Skeletal muscle tissue (tissue), 4 donors: Measurements from ENCODE around the gene ANLN. TPM values are rescaled to one million over a fixed set of nuclear protein-coding genes. Genes with fewer than 3 reads are reported as not detected.

Source experiments
- H3K27ac ChIP-seq: one replicate; pipeline ENCODE4 v1.7.0; 2013; ENCODE audit warnings: mild to moderate bottlenecking, low read depth, low read length, inconsistent platforms
- H3K27me3 ChIP-seq, 3 donors: one replicate each; pipeline ENCODE4 v1.7.0; 2013; ENCODE audit warnings: low read length in 3 of 3; ENCODE audit not compliant: control insufficient read depth in 3 of 3, insufficient read depth in 3 of 3
- H3K36me3 ChIP-seq, 3 donors: one replicate each; pipeline ENCODE4 v1.7.0; 2013; ENCODE audit warnings: low read length in 3 of 3; ENCODE audit not compliant: control insufficient read depth in 3 of 3, insufficient read depth in 3 of 3
- H3K4me1 ChIP-seq, 3 donors: one replicate each; pipeline ENCODE4 v1.7.0; 2013; ENCODE audit warnings: low read length in 3 of 3, mild to moderate bottlenecking in 3 of 3; ENCODE audit not compliant: control insufficient read depth in 3 of 3, insufficient read depth in 3 of 3
- H3K4me3 ChIP-seq, 3 donors: one replicate each; pipeline ENCODE4 v1.7.0; 2013; ENCODE audit warnings: low read length in 3 of 3
- H3K9ac ChIP-seq, 3 donors: one replicate each; pipeline ENCODE4 v1.7.0; 2013; ENCODE audit warnings: low read length in 3 of 3, mild to moderate bottlenecking in 3 of 3, moderate library complexity in 2 of 3, low read depth in 1 of 3
- H3K9me3 ChIP-seq, 3 donors: one replicate each; pipeline ENCODE4 v1.7.0; 2013; ENCODE audit warnings: low read length in 3 of 3; ENCODE audit not compliant: control insufficient read depth in 3 of 3
- total RNA-seq: library from RNA; depleted of rRNA; stranded (reverse); fragments of >200 nt; gene quantifications from one replicate; pipeline ENCODE4 v1.2.3, GENCODE V29; 2014
- donor health status: Osteomylitis.

ANLN gene
- total RNA-seq, 1 donor from 2014 or later, result 9.9 TPM

DNA sequence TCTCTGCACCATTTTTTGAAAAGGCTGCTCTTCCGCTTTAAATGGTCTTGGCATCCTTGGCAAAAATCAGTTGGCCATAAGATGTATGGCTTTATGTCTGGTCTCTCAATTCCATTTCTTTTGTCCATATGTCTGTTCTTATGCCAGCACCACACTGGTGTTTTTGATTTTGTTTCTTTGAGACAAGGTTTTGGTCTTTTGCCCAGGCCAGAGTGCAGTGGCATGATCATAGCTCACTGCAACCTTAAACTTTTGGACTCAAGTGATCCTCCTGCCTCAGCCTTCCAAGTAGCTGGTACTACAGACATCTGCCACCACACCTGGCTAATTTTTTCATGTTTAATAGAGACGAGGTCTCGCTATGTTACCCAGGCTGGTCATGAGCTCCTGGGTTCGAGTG, 48.5 kb downstream of the ANLN start:
- no peaks in the 10 kb centered on the region for H3K36me3 ChIP-seq
- no peaks in the 10 kb centered on the region for H3K27me3 ChIP-seq
- H3K9me3 ChIP-seq, result no peaks in the 10 kb centered on the region
- H3K4me1 ChIP-seq, result no peaks in the 10 kb centered on the region
- H3K27ac ChIP-seq, result no peak overlapping the region
- H3K9ac ChIP-seq, result no peak overlapping the region
- no peak overlapping the region for H3K4me3 ChIP-seq

DNA sequence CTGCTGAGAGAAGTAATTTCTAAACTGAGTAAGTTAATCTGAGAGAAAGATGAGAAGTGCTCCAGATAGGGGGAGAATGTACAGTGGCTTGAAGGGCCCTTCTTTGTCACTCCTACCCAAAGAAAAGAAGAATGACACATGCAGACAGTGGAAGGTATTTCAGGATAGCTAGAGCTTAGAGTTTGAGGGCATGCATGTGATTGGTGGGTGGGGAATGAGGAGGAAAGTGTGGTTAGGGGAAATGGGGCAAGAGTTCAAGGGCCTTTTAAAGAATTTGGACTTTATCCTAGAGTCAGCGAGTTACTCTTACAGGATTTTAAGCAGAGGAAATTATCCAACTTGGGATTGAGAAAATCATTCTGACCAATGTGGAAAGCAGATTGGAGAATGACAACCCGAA, 50.0 kb downstream of the ANLN start:
- Histone ChIP-seq H3K4me1 (no peaks in the 10 kb centered on the region), H3K9ac (no peak overlapping the region), H3K36me3 (no peaks in the 10 kb centered on the region), H3K27ac (no peak overlapping the region), H3K27me3 (no peaks in the 10 kb centered on the region), H3K4me3 (no peak overlapping the region), H3K9me3 (no peaks in the 10 kb centered on the region)

DNA sequence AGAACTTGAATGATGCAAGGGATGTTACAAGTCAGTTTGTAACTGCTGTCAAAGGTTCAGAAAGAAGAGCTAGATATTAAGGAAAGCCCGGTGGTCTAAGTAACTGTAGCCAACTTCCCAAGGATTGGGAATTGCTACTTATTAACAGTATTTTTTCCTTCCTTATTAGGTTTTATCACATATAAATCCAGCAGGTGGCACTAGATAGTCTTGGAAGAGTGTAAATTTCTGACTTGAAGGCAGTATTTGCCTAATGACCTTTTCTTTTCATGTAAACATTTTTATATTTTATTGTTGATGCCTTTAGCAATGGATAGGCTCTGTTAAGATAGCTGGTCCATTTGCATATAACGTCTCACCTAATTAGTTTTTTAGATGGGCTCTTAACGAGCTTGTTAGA, 51.2 kb downstream of the ANLN start:
- no peaks in the 10 kb centered on the region for H3K9me3 ChIP-seq
- no peak overlapping the region for H3K9ac ChIP-seq
- no peaks in the 10 kb centered on the region for H3K4me1 ChIP-seq
- H3K4me3 ChIP-seq, result no peak overlapping the region
- no peaks in the 10 kb centered on the region for H3K36me3 ChIP-seq
- no peaks in the 10 kb centered on the region for H3K27me3 ChIP-seq
- H3K27ac ChIP-seq, result no peak overlapping the region

DNA sequence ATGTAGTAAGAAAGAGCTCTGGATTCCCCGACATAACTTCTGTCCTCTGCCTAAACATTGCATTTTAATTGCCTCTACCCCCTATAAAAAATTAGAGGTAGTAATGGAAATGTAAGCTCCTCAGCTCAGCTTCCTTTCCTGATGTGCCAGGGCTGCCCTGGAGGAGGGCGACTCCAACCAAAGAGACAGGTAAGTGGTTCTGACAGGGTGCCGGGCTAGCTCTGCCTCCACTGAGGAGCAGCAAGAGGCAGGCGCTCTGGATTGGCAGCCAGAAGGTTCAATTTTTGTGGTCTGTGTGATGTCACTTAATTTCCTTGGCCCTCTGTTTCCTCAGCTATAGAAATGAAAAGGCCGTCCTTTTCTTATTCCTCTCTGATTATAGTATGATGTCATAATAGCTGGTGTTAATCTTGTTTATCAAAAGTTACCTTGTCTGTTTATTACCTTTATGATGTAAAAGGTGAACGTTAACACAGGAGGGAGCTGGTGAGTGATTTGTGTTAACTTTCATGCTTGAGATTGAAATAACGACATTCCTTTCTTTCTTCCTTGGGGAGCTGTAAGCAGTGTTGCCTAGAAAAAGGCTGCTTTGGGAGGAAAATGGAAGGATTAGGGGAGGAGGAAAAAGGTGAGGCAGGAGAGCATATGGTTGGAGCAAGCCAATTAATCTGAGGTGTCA, 51.8 kb downstream of the ANLN start:
- no peaks in the 10 kb centered on the region for H3K27me3 ChIP-seq
- no peaks in the 10 kb centered on the region for H3K36me3 ChIP-seq
- H3K9ac ChIP-seq, result no peak overlapping the region
- H3K9me3 ChIP-seq, result no peaks in the 10 kb centered on the region
- no peaks in the 10 kb centered on the region for H3K4me1 ChIP-seq
- no peak overlapping the region for H3K27ac ChIP-seq
- no peak overlapping the region for H3K4me3 ChIP-seq

DNA sequence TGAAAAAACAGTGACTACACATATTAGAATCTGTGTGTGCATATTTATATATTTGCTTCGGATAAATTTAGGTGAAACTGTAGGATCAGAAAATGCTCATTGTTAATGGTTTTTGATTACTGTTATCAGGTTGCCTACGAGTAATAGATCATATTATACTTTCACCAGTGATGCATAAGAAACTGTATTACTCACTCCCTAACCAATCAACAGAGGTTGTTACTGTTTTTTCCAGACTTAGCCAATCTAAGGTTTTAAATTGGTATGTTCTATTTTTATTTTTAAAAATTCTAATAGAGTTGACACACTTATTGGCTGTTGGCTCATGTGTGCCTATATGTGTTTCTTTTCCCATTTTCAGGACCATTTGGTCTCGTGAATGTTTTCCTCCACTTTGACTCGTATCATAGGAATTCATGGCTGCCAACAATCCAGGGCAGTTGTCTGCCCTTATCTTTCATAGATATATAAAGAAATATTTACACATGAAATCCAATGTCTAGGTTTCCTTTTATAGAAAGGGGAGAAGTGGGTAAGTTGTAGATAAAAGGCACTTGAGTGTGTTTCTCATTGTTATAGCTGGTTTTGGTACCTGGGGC, 59.2 kb downstream of the ANLN start:
- H3K27ac ChIP-seq, result no peak overlapping the region
- no peak overlapping the region for H3K4me3 ChIP-seq
- no peaks in the 10 kb centered on the region for H3K27me3 ChIP-seq
- no peaks in the 10 kb centered on the region for H3K4me1 ChIP-seq
- no peaks in the 10 kb centered on the region for H3K9me3 ChIP-seq
- no peak overlapping the region for H3K9ac ChIP-seq
- H3K36me3 ChIP-seq, result no peaks in the 10 kb centered on the region

DNA sequence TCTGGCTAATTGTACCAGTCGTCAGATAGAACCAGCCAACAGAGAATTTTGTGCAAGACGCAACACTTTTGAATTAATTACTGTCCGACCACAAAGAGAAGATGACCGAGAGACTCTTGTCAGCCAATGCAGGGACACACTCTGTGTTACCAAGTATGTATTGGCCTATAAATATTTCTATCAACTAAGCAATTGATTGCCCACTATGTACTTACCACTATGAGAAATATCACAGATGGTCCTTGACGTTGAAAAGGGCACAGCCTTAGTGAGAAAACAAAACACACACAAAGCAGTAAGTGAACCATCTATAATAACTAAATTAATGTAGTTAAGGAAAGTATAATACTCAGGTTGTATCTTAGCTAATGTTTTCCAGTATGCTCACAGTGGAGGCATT, 60.0 kb downstream of the ANLN start:
- H3K36me3 ChIP-seq, result no peaks in the 10 kb centered on the region

DNA sequence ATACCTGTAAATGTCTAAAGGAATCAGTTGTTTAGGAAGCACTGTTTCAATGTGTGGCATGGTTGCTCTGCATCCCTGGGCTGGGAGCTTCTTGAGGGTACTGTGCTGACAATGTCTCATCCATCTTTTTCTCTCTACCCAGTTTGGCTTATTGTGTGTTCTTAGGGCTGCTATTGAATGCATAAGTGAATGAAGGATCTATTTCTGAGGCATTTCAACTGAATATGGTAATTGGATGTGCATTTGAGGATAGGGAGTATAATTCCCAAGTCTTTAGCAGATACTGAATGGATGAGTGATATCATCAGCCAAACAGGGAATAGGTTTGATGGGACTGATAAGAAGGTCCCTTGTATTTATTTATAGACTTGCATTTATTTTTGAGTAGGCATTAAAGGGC, 64.1 kb downstream of the ANLN start:
- no peak overlapping the region for H3K27ac ChIP-seq
- H3K36me3 ChIP-seq, result no peaks in the 10 kb centered on the region
- no peaks in the 10 kb centered on the region for H3K27me3 ChIP-seq
- H3K4me1 ChIP-seq, result no peaks in the 10 kb centered on the region
- no peaks in the 10 kb centered on the region for H3K9me3 ChIP-seq
- H3K9ac ChIP-seq, result no peak overlapping the region
- H3K4me3 ChIP-seq, result no peak overlapping the region

More for the DNA sequence above, 60.0 kb downstream of the ANLN start:
- Histone ChIP-seq H3K4me1 (no peaks in the 10 kb centered on the region), H3K27me3 (no peaks in the 10 kb centered on the region), H3K9ac (no peak overlapping the region), H3K27ac (no peak overlapping the region), H3K4me3 (no peak overlapping the region), H3K9me3 (no peaks in the 10 kb centered on the region)

DNA sequence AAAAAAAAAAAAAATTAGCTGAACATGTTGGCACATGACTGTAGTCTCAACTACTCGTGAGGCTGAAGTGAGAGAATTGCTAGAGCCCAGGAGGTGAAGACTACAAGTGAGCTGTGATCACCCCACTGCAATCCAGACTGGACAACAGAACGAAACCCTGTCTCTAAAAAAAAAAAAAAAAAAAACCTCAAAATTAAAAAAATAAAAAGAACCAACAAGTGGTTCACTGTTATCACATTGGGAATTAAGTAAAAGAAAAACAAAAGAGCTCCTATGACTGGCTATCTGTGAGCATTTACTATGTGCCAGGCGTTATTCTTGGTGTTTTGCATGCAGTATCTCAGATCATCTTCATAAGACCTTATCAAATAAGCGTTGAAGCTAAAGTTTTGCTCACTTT, 66.0 kb downstream of the ANLN start:
- no peak overlapping the region for H3K9ac ChIP-seq
- H3K27ac ChIP-seq, result no peak overlapping the region
- H3K36me3 ChIP-seq, result no peaks in the 10 kb centered on the region
- H3K4me1 ChIP-seq, result no peaks in the 10 kb centered on the region
- no peaks in the 10 kb centered on the region for H3K27me3 ChIP-seq
- H3K4me3 ChIP-seq, result no peak overlapping the region
- H3K9me3 ChIP-seq, result no peaks in the 10 kb centered on the region

DNA sequence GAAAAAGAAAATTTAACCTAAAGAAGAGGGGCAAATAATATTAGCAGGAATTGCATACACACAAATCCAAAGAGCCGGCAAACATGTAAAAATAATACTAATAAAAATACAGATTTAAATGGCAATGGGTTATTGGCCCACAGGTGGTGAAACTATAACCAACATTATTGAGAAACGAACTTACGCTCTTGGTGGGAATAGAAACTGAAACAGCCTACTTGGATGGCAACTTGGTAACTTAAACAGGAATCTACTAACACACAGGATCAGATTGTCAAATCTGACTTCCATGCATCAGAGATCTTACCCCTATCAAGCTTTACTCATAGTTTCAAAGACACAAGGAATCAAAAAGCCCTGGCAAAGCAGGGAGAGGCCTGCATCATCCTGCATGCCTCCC, 66.5 kb downstream of the ANLN start:
- Histone ChIP-seq H3K4me3 (no peak overlapping the region), H3K9me3 (no peaks in the 10 kb centered on the region), H3K9ac (no peak overlapping the region), H3K36me3 (no peaks in the 10 kb centered on the region), H3K4me1 (no peaks in the 10 kb centered on the region), H3K27me3 (no peaks in the 10 kb centered on the region), H3K27ac (no peak overlapping the region)

DNA sequence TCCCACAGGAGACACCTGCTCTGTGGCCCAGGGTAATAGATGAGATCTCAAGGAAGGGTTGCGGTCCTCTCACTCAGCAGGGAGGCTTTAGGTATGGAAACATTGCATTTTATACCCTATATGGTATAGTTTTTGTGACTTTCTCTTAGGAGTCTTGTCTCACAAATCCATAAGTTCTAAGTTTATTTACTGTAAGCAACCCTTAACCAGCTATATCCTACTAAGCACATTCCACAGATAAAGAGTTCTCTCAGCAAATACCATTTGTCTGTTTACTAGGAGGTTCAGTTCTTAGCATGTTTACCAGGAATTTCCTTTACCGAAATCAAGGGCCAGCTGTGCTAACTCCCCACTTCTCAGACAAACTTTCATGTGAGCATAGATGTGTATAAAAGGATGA, 66.9 kb downstream of the ANLN start:
- H3K27me3 ChIP-seq, result no peaks in the 10 kb centered on the region
- H3K4me1 ChIP-seq, result no peaks in the 10 kb centered on the region
- no peak overlapping the region for H3K4me3 ChIP-seq
- H3K9me3 ChIP-seq, result no peaks in the 10 kb centered on the region
- no peaks in the 10 kb centered on the region for H3K36me3 ChIP-seq
- no peak overlapping the region for H3K9ac ChIP-seq
- H3K27ac ChIP-seq, result no peak overlapping the region
